H1 (cell line): ENCODE data around the gene HS3ST5.

ENCODE experiments used
- EP300 ChIP-seq, 2 experiments: IDR thresholded peaks; 1 replicate in 1 of 2; 2 replicates in 1 of 2; pipeline ENCODE4 v1.6.1; 2011 to 2012; ENCODE audit warnings: low read depth in 2 of 2, low read length in 2 of 2, mild to moderate bottlenecking in 2 of 2, borderline replicate concordance in 1 of 2, inconsistent platforms in 1 of 2, moderate library complexity in 1 of 2
- EZH2 ChIP-seq: fragments of 200-600 bp; sonication (generic); IDR thresholded peaks from 2 replicates; pipeline ENCODE4 v1.7.1; 2012; ENCODE audit warnings: low read depth, mild to moderate bottlenecking, moderate library complexity, low read length, inconsistent platforms; ENCODE audit not compliant: severe bottlenecking
- KDM1A ChIP-seq: fragments of 200-600, 300-600 bp; sonication (generic); IDR thresholded peaks from 2 replicates; pipeline ENCODE4 v1.7.1; 2016; ENCODE audit warnings: mild to moderate bottlenecking, low read length, borderline replicate concordance
- POLR2A ChIP-seq, 2 experiments: IDR thresholded peaks; 1 replicate in 1 of 2; 2 replicates in 1 of 2; pipeline ENCODE4 v1.6.1; 2011; ENCODE audit warnings: low read depth in 2 of 2, low read length in 2 of 2, mild to moderate bottlenecking in 2 of 2; ENCODE audit errors: control extremely low read depth in 1 of 2
- SAP30 ChIP-seq: fragments of 300-600 bp; sonication (generic); IDR thresholded peaks from 2 replicates; pipeline ENCODE4 v1.7.1; 2012; ENCODE audit warnings: low read length, moderate library complexity, mild to moderate bottlenecking, inconsistent platforms; ENCODE audit not compliant: insufficient read depth, insufficient replicate concordance
- SIN3A ChIP-seq, 2 experiments: IDR thresholded peaks in 1 of 2; conservative IDR thresholded peaks in 1 of 2; 2 replicates each; pipeline ENCODE4 v1.6.1; 2011 to 2012; ENCODE audit warnings: low read length in 2 of 2, improper control_type of control experiment in 1 of 2, low read depth in 1 of 2, mild to moderate bottlenecking in 1 of 2
- TAF7 ChIP-seq: optimal IDR thresholded peaks from 2 replicates; pipeline ENCODE3; 2011; ENCODE audit warnings: low read depth, mild to moderate bottlenecking, inconsistent platforms, low read length, moderate library complexity, borderline replicate concordance
- YY1 ChIP-seq: IDR thresholded peaks from 2 replicates; pipeline ENCODE4 v1.6.1; 2011; ENCODE audit warnings: low read depth, mild to moderate bottlenecking, low read length
- TF ChIP-seq, protein P1 (sequence below), 3 experiments: IDR thresholded peaks; 1 replicate in 2 of 3; 2 replicates in 1 of 3; pipeline versions ENCODE4 v1.5.1 to v1.6.1; 2011; ENCODE audit warnings: low read length in 3 of 3, mild to moderate bottlenecking in 3 of 3, inconsistent platforms in 2 of 3, low read depth in 1 of 3, moderate library complexity in 1 of 3; ENCODE audit not compliant: insufficient read depth in 1 of 3; ENCODE audit errors: control extremely low read depth in 1 of 3

DNA sequence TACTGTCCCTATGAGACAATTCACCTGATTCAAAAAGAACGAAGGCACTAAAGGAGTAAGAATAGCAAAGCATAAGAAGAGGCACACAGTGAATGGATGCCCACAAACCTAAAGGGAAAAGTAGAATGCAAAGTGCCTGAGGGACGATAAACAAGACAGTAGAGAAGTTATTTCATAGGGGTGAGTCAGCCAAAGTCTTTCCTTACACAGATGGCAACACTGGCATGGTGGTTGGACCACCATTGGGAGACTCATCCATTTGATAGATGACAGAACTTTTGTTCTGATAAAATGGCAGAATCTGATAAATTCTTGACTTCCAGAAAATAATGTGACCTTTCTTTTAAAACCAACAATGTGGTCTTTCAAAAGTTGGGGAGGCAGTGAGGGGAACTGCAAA is 223.8 kb downstream of the HS3ST5 start:
- TF ChIP-seq YY1 (no peak), SAP30 (no peak), EP300 (IDR thresholded peaks at IDR 0.05; ENCODE audit: borderline replicate concordance in 1 of 2, low read depth in 2 of 2, low read length in 2 of 2) (no peak), EZH2 (no peak), SIN3A (conservative IDR thresholded peaks at IDR 0.05 in 1 of 2, IDR thresholded peaks at IDR 0.05 in 1 of 2; ENCODE audit: low read depth in 1 of 2, low read length in 2 of 2) (no peak), TAF7 (no peak), POLR2A (IDR thresholded peaks at IDR 0.05; ENCODE audit: control extremely low read depth in 1 of 2, low read depth in 2 of 2, low read length in 2 of 2) (no peak), KDM1A (no peak)
- TF ChIP-seq, protein P1, sequence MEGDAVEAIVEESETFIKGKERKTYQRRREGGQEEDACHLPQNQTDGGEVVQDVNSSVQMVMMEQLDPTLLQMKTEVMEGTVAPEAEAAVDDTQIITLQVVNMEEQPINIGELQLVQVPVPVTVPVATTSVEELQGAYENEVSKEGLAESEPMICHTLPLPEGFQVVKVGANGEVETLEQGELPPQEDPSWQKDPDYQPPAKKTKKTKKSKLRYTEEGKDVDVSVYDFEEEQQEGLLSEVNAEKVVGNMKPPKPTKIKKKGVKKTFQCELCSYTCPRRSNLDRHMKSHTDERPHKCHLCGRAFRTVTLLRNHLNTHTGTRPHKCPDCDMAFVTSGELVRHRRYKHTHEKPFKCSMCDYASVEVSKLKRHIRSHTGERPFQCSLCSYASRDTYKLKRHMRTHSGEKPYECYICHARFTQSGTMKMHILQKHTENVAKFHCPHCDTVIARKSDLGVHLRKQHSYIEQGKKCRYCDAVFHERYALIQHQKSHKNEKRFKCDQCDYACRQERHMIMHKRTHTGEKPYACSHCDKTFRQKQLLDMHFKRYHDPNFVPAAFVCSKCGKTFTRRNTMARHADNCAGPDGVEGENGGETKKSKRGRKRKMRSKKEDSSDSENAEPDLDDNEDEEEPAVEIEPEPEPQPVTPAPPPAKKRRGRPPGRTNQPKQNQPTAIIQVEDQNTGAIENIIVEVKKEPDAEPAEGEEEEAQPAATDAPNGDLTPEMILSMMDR (IDR thresholded peaks at IDR 0.05; ENCODE audit: control extremely low read depth in 1 of 3, insufficient read depth in 1 of 3, low read depth in 1 of 3, low read length in 3 of 3) = no peak
